Urinary bladder (tissue), 4 donors: ENCODE results near the gene RNU4-1. TPM values are rescaled to one million over a fixed set of nuclear protein-coding genes. Genes with fewer than 3 reads are reported as not detected.
A peak's percentile ranks its signal among the peaks of the same experiment; 100 is the strongest.
"Not testable (repeated sequence)": the region's sequence is repeated elsewhere in the genome, so short reads cannot be mapped to it uniquely, and the experiment has no call there.

Experiments used
- DNase-seq: peaks from one replicate; pipeline ENCODE4 v3.0.0-alpha.2; 2015; ENCODE audit errors: extremely low spot score
- H3K27ac ChIP-seq: one replicate; pipeline ENCODE4 v1.5.1; 2013; ENCODE audit warnings: low read depth, mild to moderate bottlenecking, moderate library complexity
- H3K36me3 ChIP-seq: one replicate; pipeline ENCODE4 v1.6.1; 2013; ENCODE audit warnings: mild to moderate bottlenecking, moderate library complexity; ENCODE audit not compliant: insufficient read depth
- H3K4me1 ChIP-seq: one replicate; pipeline ENCODE4 v1.6.1; 2013; ENCODE audit warnings: mild to moderate bottlenecking, moderate library complexity; ENCODE audit not compliant: insufficient read depth
- H3K4me3 ChIP-seq: one replicate; pipeline ENCODE4 v1.5.1; 2013; ENCODE audit warnings: low read depth, low read length
- WGBS: extraction: QIAGEN DNeasy Blood & Tissue Kit; methylation state at CpG from one replicate; pipeline ENCODE4 v1.1.7; 2013; 5-methylcytosine and 5-hydroxymethylcytosine counted together
- polyA plus RNA-seq: library from polyadenylated mRNA; stranded (reverse); fragments of 200-250 nt; gene quantifications from one replicate; pipeline ENCODE4 v1.2.3, GENCODE V29; 2013
- total RNA-seq: library from RNA; depleted of rRNA; stranded (reverse); fragments of >200 nt; gene quantifications from one replicate; pipeline ENCODE4 v1.2.3, GENCODE V29; 2014
- donor health status: healthy with polysubstance abuse.
- donor health status: healthy.

RNU4-1 gene
- total RNA-seq = under 0.01 TPM
- not detected for polyA plus RNA-seq

GRCh38 chr12:120292661-120293531 is at the start of gene RNU4-1:
Gene RNU4-1 (minus strand): TSS chr12:120293237.
- H3K36me3 ChIP-seq = no peaks in the 10 kb centered on the region
- no peaks in the 10 kb centered on the region for H3K4me1 ChIP-seq
- H3K4me3 ChIP-seq = peak within 1 kb of the TSS; percentile 46
- peak within 1 kb of the TSS; percentile 95 for H3K27ac ChIP-seq
- WGBS = under 1% methylated on average over 29 of the region's 29 CpGs
- peak; percentile 91 for DNase-seq

DNA sequence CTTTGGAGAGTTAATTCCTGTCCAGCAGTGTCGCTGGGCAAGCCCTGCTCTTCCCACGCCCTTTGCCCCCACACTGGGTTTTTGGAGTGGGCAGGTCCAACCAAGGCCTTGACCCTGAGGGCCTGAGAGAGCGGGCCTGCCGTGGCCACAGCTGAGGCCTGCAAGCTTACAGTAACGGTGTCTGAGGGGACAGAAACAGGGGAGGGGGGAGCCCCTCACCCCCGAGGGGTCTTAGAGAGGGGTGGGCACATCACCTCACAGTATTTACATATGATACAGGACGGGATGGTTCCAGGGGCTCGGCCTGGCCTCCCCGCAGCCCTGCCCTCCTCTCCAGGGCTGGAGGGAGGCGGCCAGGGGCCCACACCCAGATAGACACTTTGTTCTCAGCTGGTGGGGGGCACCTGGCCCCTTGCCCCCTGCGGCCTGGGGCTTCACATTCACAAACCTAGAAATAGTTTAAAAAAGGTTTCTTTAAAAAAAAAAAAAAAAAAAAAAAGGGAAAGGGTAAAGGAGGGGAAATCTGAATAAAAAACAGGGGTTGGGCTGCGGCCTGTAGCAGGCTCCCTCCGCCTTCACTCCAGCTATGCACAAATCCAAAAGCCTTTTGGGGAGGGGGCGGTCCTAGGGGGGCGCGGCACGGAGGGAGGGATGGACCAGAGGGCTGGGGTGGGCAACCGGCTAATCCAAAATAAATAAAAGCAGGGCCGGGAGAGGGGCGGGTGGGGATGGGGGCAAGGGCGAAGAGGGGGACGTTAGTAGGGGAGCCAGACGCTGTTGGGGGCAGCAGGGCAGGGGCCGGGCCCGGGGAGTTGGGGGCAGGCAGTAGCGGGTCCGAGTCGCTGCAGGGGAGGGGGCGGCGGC is 49.4 kb upstream of the RNU4-1 start:
- no peaks in the 10 kb centered on the region for H3K36me3 ChIP-seq
- no peak for DNase-seq
- H3K4me1 ChIP-seq = no peaks in the 10 kb centered on the region
- H3K27ac ChIP-seq = no peak overlapping the region
- WGBS = 55% methylated on average over 30 of the region's 30 CpGs
- H3K4me3 ChIP-seq = no peak overlapping the region

- WGBS = 84% methylated on average over 4 of the region's 4 CpGs
Observed at GRCh38 chr12:120339256-120339655, 46.2 kb upstream of the RNU4-1 start.

GRCh38 chr12:120337730-120338129 is 44.7 kb upstream of the RNU4-1 start:
- H3K4me1 ChIP-seq = no peaks in the 10 kb centered on the region
- DNase-seq = no peak
- H3K36me3 ChIP-seq = no peaks in the 10 kb centered on the region
- H3K27ac ChIP-seq = no peak overlapping the region
- H3K4me3 ChIP-seq = no peak overlapping the region
- 80% methylated on average over 2 of the region's 2 CpGs for WGBS

More at GRCh38 chr12:120339256-120339655, 46.2 kb upstream of the RNU4-1 start:
- Histone ChIP-seq H3K4me1 (no peaks in the 10 kb centered on the region), H3K27ac (no peak overlapping the region), H3K36me3 (no peaks in the 10 kb centered on the region), H3K4me3 (no peak overlapping the region)
- no peak for DNase-seq

- H3K36me3 ChIP-seq, H3K4me1 ChIP-seq, H3K27ac ChIP-seq, H3K4me3 ChIP-seq, DNase-seq: not testable (repeated sequence)
- WGBS = 87% methylated on average over 2 of the region's 2 CpGs
Observed at GRCh38 chr12:120336392-120336791, 43.4 kb upstream of the RNU4-1 start.

- H3K36me3 ChIP-seq, H3K27ac ChIP-seq, H3K4me1 ChIP-seq, H3K4me3 ChIP-seq, DNase-seq: not testable (repeated sequence)
- 20% methylated on average over 12 of the region's 12 CpGs for WGBS
Observed at GRCh38 chr12:120335447-120335846, 42.4 kb upstream of the RNU4-1 start.

GRCh38 chr12:120332523-120332922 is 39.5 kb upstream of the RNU4-1 start:
- WGBS = 85% methylated on average over 7 of the region's 7 CpGs
- no peak for DNase-seq
- no peaks in the 10 kb centered on the region for H3K4me1 ChIP-seq
- no peak overlapping the region for H3K27ac ChIP-seq
- H3K36me3 ChIP-seq = no peaks in the 10 kb centered on the region
- H3K4me3 ChIP-seq = no peak overlapping the region

GRCh38 chr12:120332041-120332440 is 39.0 kb upstream of the RNU4-1 start:
- Histone ChIP-seq H3K4me1 (no peaks in the 10 kb centered on the region), H3K4me3 (no peak overlapping the region), H3K36me3 (no peaks in the 10 kb centered on the region), H3K27ac (no peak overlapping the region)
- DNase-seq = no peak
- WGBS = 82% methylated on average over 5 of the region's 5 CpGs

GRCh38 chr12:120331390-120331789 is 38.4 kb upstream of the RNU4-1 start:
- Histone ChIP-seq H3K27ac (no peak overlapping the region), H3K4me3 (no peak overlapping the region), H3K36me3 (no peaks in the 10 kb centered on the region), H3K4me1 (no peaks in the 10 kb centered on the region)
- DNase-seq = no peak
- WGBS = 53% methylated on average over 3 of the region's 3 CpGs

DNA sequence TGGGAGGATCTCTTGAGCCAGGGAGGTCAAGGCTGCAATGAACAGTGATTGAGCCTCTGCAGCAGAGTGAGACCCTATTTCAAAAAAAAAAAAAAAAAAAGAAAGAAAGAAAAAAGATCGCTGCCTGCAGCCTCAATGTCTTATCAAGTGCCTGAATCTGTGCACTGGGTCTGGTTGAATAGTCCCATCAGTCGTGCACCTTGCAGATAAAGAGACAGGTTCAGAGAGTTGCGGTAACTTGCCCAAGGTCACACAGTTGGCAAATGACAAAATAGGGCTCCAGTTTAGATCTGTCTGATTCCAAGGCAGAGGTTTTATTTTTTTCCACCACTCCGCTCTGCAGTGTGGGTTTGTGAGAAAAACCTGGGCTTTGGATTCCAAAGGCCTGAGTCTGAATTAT is 35.2 kb upstream of the RNU4-1 start:
- DNase-seq = no peak
- no peaks in the 10 kb centered on the region for H3K4me1 ChIP-seq
- H3K36me3 ChIP-seq = no peaks in the 10 kb centered on the region
- H3K27ac ChIP-seq = no peak overlapping the region
- no peak overlapping the region for H3K4me3 ChIP-seq
- 83% methylated on average over 4 of the region's 4 CpGs for WGBS

DNA sequence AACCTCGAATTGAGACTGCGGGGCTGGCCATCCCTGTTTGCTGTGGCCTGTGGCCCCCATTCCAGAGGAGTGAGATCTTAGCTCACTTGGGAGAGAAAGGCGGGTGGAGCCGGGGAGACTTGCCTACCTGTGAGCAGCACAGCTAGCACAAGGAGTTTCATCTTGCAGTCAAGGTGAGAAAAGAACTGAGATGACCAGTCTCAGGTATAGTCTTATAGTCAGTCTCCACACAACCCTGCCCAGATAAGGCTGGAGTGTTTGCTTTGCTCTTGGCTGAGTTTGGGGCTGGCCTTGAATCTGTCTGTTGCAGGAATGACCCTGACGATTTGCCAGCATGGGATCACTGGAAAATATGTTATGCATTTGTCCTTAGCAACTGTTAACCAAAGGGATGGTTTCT is 34.6 kb upstream of the RNU4-1 start, which contains the start of gene PLA2G1B:
PLA2G1B (minus strand) TSS at position 187 of the 400 bp plus-strand sequence; CDS start at position 161, 26 bp downstream.
- Histone ChIP-seq H3K36me3 (no peaks in the 10 kb centered on the region), H3K4me3 (no peak within 1 kb of the TSS), H3K4me1 (no peaks in the 10 kb centered on the region), H3K27ac (no peak within 1 kb of the TSS)
- WGBS = 67% methylated on average over 5 of the region's 5 CpGs
- no peak for DNase-seq

DNA sequence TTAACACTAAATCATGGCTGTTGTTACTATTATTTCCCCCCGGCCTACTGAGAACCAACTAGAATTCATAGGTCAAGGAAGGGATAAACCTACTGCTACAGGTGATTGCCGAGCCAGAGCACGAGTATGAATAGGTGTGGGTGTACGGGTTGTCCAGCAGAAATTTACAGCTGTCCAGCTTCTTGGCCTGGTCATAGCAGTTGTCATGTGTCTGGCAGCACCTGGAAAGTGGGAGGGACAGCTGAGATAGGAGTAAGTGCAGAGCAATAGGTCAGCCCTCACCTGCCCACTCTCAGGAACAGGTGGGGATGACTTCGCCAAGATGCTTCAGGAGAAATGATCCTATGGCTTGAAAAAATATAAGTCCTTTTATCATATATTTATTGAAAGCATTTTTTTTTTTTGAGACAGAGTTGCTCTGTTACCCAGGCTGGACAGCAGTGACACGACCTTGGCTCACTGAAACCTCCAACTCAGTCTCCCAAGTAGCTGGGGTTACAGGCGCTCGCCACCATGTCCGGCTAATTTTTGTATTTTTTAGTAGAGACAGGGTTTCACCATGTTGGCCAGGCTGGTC is 31.9 kb upstream of the RNU4-1 start:
- Histone ChIP-seq H3K4me1 (no peaks in the 10 kb centered on the region), H3K36me3 (no peaks in the 10 kb centered on the region), H3K4me3 (no peak overlapping the region), H3K27ac (no peak overlapping the region)
- 67% methylated on average over 9 of the region's 9 CpGs for WGBS
- DNase-seq = no peak

- 82% methylated on average over 2 of the region's 2 CpGs for WGBS
- no peaks in the 10 kb centered on the region for H3K36me3 ChIP-seq
- H3K4me1 ChIP-seq = no peaks in the 10 kb centered on the region
- no peak overlapping the region for H3K27ac ChIP-seq
- no peak for DNase-seq
- H3K4me3 ChIP-seq = no peak overlapping the region
Observed at GRCh38 chr12:120323772-120324171, 30.7 kb upstream of the RNU4-1 start.
